ENCODE measurements around the gene KRTCAP2.
"Not testable (repeated sequence)": the region's sequence is repeated elsewhere in the genome, so short reads cannot be mapped to it uniquely, and the experiment has no call there.

KRTCAP2 gene

DNA sequence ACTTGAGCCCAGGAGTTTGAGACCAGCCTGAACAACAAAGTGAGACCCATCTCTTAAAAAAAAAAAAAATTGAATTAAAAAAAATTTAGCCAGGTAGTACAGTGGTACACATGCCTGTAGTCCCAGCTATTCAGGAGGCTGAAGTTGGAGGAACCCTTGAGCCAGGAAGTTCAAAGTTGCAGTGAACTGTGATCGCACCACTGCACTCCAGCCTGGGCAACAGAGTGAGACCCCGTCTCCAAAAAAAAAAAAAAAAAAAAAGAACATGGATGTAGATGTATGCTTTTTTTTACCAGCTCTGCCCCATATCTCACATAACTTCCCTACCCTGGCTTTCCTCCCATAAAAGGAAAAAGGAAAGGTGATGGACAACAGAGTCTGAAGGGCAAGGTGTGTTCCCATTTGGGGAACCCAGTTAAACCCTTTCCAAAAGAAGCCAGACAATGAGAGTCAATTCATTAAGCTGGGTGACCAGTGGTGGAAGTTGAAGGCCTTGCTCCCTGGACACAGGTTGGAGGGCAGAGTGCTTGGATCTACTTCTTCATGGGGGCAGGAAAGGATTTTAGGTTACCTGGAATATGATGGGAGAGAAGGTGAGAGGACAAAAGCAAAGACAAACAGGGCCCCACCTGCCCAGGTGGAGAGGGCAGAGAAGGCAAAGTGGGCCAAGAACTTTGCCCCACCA is 2.9 kb downstream of the KRTCAP2 start:
- DNase-seq (ENCODE audit: low read depth in 2 of 2, low spot score in 1 of 2): no peak

DNA sequence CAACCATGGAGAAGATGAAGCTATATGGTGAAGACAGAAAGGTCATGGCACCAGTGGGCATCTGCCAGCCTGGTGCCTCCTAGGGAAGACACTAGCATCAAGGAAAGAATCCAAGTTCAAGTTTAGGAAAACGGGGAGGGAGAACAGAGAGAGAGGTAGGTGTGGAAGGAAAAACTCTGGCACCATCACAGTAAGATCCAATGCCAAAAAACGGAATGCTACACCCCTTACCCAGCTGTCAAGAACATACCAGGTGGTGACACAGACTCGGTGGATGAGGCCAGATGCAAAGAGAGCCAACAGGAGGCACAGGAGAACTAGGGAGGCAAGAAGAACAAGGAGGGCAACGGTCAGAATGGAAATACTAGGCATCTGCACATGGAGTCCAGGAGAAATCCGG is 3.6 kb downstream of the KRTCAP2 start:
- DNase-seq (ENCODE audit: low read depth in 2 of 2, low spot score in 1 of 2): no peak

DNA sequence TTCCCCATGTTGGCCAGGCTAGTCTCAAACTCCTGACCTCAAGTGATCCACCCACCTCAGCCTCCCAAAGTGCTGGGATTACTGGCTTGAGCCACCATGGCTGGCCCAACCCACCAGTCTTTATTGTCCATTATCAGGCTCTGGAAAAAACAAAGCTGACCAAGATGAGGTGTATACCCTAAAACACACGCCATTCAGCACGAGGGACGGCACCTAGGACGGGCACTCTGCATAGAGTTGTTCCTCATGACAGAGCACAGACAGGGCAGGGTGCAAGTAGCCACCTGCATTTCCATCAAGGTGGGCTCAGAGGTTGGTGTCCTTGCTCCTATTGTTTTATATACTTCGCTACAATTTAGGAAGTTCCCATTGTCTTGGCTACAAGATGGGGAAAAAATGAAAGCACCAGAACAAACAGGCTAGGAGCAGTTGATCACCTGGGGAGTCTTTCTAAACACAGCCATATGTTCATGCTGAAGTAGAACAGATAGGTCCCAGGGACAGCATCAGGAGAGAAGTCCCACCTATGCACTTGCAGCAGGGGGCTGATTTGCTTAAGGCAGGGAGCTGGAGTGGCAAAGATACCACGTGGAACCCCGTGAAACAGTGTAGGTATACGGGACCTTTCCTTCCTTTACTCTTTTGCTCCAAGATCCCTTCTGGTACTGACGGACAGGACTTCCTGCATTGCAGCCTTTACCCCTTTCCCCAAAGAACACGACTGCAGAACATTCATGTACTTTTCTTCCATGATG is 4.5 kb downstream of the KRTCAP2 start:
- no peak for DNase-seq (ENCODE audit: low read depth in 2 of 2, low spot score in 1 of 2)

DNA sequence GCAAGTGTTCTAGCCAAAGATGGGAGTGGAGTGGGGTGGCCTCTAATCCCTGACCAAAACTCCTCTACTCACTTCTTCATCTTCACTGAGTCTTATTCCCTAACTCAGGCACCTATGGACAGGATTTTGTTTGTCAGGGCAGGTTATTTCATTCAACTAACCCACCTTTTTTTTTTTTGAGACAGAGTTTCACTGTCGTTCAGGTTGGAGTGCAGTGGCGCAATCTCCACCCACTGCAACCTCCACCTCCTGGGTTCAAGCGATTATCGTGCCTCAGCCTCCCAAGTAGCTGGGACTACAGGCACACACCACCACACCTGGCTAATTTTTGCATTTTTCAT is 5.0 kb downstream of the KRTCAP2 start:
- DNase-seq (ENCODE audit: low read depth in 2 of 2, low spot score in 1 of 2): not testable (repeated sequence)

DNA sequence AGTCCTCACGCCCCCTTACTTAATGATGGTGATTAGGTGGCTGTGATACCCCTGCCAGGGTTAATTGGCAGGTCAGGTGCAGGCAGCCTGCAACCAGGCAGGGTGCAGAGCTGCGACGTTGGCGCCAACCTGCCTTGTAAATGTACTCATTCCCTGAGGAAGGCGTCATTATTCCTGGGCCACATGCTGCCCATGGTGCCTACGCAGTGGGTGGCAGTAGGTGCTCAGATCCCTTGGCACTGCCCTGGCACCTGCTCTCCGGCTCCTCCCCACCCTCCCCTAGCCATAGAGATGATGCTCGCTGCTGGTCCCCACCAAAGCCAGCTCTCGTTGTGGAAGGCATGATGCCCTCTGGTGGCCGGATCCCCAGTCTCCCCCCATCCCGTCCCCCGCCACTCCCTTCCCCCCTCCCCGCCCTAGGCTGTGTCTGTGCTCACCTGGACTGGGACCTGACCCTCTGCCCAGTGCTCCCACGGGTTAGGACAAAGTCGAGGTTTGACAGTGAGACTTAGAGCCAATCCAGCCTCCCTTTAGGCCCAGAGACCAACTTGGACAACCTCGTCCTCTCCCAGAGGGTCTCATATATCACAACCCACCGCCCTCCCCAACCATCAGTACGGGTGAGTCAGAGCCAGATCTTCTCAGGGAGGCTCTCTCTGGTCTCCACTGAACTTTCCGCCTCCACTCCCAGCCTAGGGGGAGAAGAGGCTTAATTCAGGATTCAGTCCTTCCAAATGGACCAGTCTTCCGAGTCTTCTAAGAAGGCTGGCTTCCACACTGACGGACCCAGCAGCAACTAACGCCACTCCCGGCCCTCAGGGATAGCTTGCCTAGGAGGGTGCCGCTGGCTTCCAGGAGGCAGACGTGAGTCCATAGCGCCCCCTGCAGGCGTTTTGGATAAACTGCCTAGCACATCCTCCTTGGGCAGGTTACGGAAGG is 5.7 kb downstream of the KRTCAP2 start:
- peak; percentile 60 to 85 for DNase-seq (ENCODE audit: low read depth in 2 of 2, low spot score in 1 of 2)

DNA sequence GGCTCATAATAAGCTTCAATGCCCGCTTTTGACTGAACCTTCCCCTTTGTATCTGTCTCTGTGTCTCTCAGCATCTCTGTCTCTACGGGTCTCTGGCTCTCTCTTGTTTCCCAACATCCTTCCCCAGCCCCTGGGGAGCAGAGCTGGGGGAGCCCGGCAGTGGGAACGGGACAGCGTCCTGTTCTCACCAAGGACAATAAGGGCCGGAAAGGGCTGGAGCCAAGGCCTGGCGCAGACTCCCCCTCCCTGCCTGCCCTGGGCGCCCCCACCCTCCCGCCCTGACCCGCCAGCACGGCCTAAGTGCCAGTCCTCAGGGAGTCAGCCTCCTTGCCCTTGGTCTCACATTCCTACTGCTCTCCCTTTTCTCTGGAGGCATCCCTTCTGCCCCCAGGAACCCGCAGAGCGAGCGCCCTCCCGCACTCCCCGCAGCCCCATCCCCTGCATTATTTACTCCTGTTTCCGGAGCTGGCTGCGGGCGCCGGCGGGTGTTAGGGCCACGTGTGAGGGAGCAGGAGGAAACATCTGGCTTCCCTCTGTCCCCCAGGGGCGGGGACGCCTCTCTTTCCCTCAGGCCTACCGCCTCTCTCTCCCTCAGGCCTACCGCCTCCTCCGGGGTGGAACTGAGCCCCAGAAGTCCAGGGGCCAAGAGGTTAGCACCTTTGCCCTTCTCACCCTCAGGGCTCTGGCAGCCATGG is 6.5 kb downstream of the KRTCAP2 start:
- no peak for DNase-seq (ENCODE audit: low read depth in 2 of 2, low spot score in 1 of 2)

GRCh38 chr1:155166051-155166470 is 7.0 kb downstream of the KRTCAP2 start:
- no peak for DNase-seq (ENCODE audit: low read depth in 2 of 2, low spot score in 1 of 2)

- not testable (repeated sequence) for DNase-seq (ENCODE audit: low read depth in 2 of 2, low spot score in 1 of 2)
Measured at GRCh38 chr1:155164625-155165024, 8.5 kb downstream of the KRTCAP2 start.

- not testable (repeated sequence) for DNase-seq (ENCODE audit: low read depth in 2 of 2, low spot score in 1 of 2)
Measured at GRCh38 chr1:155163785-155164184, 9.3 kb downstream of the KRTCAP2 start.

GRCh38 chr1:155162631-155163030 is 10.5 kb downstream of the KRTCAP2 start:
- not testable (repeated sequence) for DNase-seq (ENCODE audit: low read depth in 2 of 2, low spot score in 1 of 2)

DNA sequence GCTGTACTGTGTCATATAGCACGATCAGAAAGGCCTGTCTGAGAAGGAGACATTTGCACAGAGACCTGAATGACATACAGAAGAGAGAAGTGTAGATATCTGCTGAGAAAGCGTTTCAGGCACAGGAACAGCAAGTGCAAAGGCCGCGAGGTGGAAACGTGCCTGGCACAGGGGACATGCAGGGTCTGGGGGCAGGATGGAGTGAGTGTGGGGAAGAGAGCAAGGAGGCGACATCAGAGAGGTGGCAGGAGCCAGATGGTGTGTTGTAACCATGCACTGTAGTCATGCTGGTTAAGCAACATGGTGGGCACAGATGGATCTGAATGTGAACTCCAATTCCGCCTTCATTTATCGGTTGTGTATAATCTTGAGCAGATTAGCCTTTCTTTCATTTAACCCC is 13.0 kb downstream of the KRTCAP2 start:
- no peak for DNase-seq (ENCODE audit: low read depth in 2 of 2, low spot score in 1 of 2)

GRCh38 chr1:155158991-155159390 is 14.1 kb downstream of the KRTCAP2 start:
- no peak for DNase-seq (ENCODE audit: low read depth in 2 of 2, low spot score in 1 of 2)

DNA sequence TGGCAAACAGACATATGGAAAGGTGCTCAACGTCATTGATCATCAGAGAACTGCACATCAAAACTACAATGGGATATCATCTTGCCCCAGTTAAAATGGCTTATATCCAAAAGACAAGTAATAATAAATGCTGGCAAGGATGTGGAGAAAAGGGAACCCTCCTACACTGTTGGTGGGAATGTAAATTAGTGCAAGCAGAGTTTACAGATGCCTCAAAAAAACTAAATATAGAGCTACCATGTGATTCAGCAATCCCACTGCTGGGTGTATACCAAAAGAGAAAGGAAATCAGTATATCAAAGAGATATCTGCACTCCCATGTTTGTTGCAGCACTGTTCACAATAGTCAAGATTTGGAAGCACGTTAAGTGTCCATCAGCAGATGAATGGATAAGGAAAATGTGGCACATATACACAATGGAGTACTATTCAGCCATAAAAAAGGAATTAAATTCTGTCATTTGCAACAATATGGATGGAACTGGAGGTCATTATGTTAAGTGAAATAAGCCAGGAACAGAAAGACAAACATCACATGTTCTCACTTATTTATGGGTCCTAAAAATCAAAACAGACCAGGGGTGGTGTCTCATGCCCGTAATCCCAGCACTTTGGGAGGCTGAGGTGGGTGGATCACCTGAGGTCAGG is 17.0 kb downstream of the KRTCAP2 start:
- not testable (repeated sequence) for DNase-seq (ENCODE audit: low read depth in 2 of 2, low spot score in 1 of 2)

GRCh38 chr1:155145491-155145890 is 27.6 kb downstream of the KRTCAP2 start:
- no peak for DNase-seq (ENCODE audit: low read depth in 2 of 2, low spot score in 1 of 2)

- DNase-seq (ENCODE audit: low read depth in 2 of 2, low spot score in 1 of 2): no peak
Measured at GRCh38 chr1:155141749-155142148, 31.4 kb downstream of the KRTCAP2 start.

GRCh38 chr1:155140630-155140953 is 32.5 kb downstream of the KRTCAP2 start:
- DNase-seq (ENCODE audit: low read depth in 2 of 2, low spot score in 1 of 2): no peak

GRCh38 chr1:155139895-155140629 is 33.0 kb downstream of the KRTCAP2 start, which contains the start of gene DPM3:
Gene DPM3, minus strand, starts transcription at chr1:155140531. Its CDS starts 291 bp downstream, at chr1:155140240.
- DNase-seq (ENCODE audit: low read depth in 2 of 2, low spot score in 1 of 2): peak; percentile 76 to 77

GRCh38 chr1:155137154-155137949 is 35.8 kb downstream of the KRTCAP2 start:
- DNase-seq (ENCODE audit: low read depth in 2 of 2, low spot score in 1 of 2): no peak

DNA sequence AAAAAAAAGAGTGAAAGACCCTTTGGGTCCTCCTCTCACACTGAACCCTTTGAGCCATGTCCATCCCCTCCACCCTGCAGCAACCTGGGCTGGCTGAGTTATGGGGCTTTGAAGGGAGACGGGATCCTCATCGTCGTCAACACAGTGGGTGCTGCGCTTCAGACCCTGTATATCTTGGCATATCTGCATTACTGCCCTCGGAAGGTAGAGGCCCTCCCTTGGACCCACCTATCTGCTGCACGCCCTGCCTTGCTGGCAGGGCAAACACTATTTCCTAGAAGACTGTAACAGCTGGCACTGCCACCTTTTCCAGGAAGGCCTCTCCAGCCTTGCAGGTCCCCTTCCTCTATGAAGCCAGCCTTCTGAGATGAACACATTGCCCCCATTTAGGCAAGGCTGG is 36.4 kb downstream of the KRTCAP2 start:
- DNase-seq (ENCODE audit: low read depth in 2 of 2, low spot score in 1 of 2): no peak

Data from stimulated activated CD8-positive, alpha-beta memory T cell treated with anti-CD3 and anti-CD28 coated beads, Interleukin-4, amount 100 ng/mL, for 4 hours (primary cell).